HG03520 (cell line): ENCODE measurements around the gene KLHL12.
"Not testable (repeated sequence)": the region's sequence is repeated elsewhere in the genome, so short reads cannot be mapped to it uniquely, and the experiment has no call there.

Experiments used
- ATAC-seq: cut with Tn5 transposase; IDR thresholded peaks from one replicate; pipeline ENCODE4 v1.9.1; 2021; ENCODE audit warnings: mild to moderate bottlenecking, moderate library complexity; ENCODE audit not compliant: unreplicated experiment

Gene KLHL12

GRCh38 chr1:202952099-202952498 lies 25.1 kb upstream of the KLHL12 start:
- no peak for ATAC-seq

- ATAC-seq: no peak
Measured at GRCh38 chr1:202951437-202951836, 24.4 kb upstream of the KLHL12 start.

- no peak for ATAC-seq
Measured at GRCh38 chr1:202945483-202945882, 18.4 kb upstream of the KLHL12 start.

- no peak for ATAC-seq
Measured at GRCh38 chr1:202944438-202944921, 17.4 kb upstream of the KLHL12 start.

- ATAC-seq: no peak
Measured at GRCh38 chr1:202942426-202942825, 15.4 kb upstream of the KLHL12 start.

- ATAC-seq: no peak
Measured at GRCh38 chr1:202941372-202941771, 14.3 kb upstream of the KLHL12 start.

- no peak for ATAC-seq
Measured at GRCh38 chr1:202940561-202940960, 13.5 kb upstream of the KLHL12 start.

GRCh38 chr1:202938287-202938925 lies 11.4 kb upstream of the KLHL12 start:
- ATAC-seq: no peak

- not testable (repeated sequence) for ATAC-seq
Measured at GRCh38 chr1:202936409-202936808, 9.4 kb upstream of the KLHL12 start.

- ATAC-seq: no peak
Measured at GRCh38 chr1:202935844-202936243, 8.8 kb upstream of the KLHL12 start.

GRCh38 chr1:202934755-202935154 lies 7.7 kb upstream of the KLHL12 start:
- no peak for ATAC-seq

GRCh38 chr1:202932476-202932875 lies 5.4 kb upstream of the KLHL12 start:
- ATAC-seq: no peak

- no peak for ATAC-seq
Measured at GRCh38 chr1:202923533-202923932, 3.5 kb downstream of the KLHL12 start.

- ATAC-seq: no peak
Measured at GRCh38 chr1:202919615-202920014, 7.4 kb downstream of the KLHL12 start.

- ATAC-seq: no peak
Measured at GRCh38 chr1:202915146-202915545, 11.9 kb downstream of the KLHL12 start.

- not testable (repeated sequence) for ATAC-seq
Measured at GRCh38 chr1:202912476-202912875, 14.6 kb downstream of the KLHL12 start.

GRCh38 chr1:202909494-202909893 lies 17.5 kb downstream of the KLHL12 start:
- no peak for ATAC-seq

- ATAC-seq: no peak
Measured at GRCh38 chr1:202908998-202909397, 18.0 kb downstream of the KLHL12 start.

GRCh38 chr1:202905331-202905730 lies 21.7 kb downstream of the KLHL12 start:
- no peak for ATAC-seq

GRCh38 chr1:202903808-202904207 lies 23.2 kb downstream of the KLHL12 start:
- not testable (repeated sequence) for ATAC-seq

GRCh38 chr1:202901555-202901954 lies 25.5 kb downstream of the KLHL12 start:
- ATAC-seq: no peak

- ATAC-seq: no peak
Measured at GRCh38 chr1:202892501-202892900, 34.5 kb downstream of the KLHL12 start.

GRCh38 chr1:202890392-202890791 lies 36.6 kb downstream of the KLHL12 start:
- ATAC-seq: no peak
